Sigmoid colon (tissue), 7 donors: Measurements from ENCODE around the gene TIGD6. TPM values are rescaled to one million over a fixed set of nuclear protein-coding genes. Genes with fewer than 3 reads are reported as not detected.
A peak's percentile ranks its signal among the peaks of the same experiment; 100 is the strongest.

Experiments
- DNase-seq: peaks from one replicate; pipeline ENCODE4 v3.0.0-alpha.2; 2019
- H3K27ac ChIP-seq, 4 donors: fragments of 200-600 bp; sonication (generic); one replicate each; pipeline ENCODE4 v1.5.1; 2016 to 2019; ENCODE audit warnings: mild to moderate bottlenecking in 1 of 4
- H3K27me3 ChIP-seq, 3 donors: fragments of 200-600 bp; sonication (generic); one replicate each; pipeline ENCODE4 v1.5.1; 2019; ENCODE audit warnings: mild to moderate bottlenecking in 1 of 3
- H3K36me3 ChIP-seq, 4 donors: fragments of 200-600 bp; sonication (generic); one replicate each; pipeline ENCODE4 v1.5.1; 2016 to 2019
- H3K4me1 ChIP-seq, 4 donors: fragments of 200-600 bp; sonication (generic); one replicate each; pipeline ENCODE4 v1.5.1; 2017 to 2019
- H3K4me3 ChIP-seq, 4 donors: fragments of 200-600 bp; sonication (generic); one replicate each; pipeline ENCODE4 v1.5.1; 2017 to 2019; ENCODE audit warnings: mild to moderate bottlenecking in 2 of 4, moderate library complexity in 1 of 4
- H3K9me3 ChIP-seq, 4 donors: fragments of 200-600 bp in 3 of 4; sonication (generic) in 3 of 4; one replicate each; pipeline versions ENCODE4 v1.5.1 to v1.6.1; 2013 to 2019
- EP300 ChIP-seq, 4 donors: sonication (generic); formaldehyde crosslinking; IDR thresholded peaks; one replicate each; pipeline ENCODE4 v1.6.1; 2017; ENCODE audit warnings: antibody characterized with exemption in 4 of 4
- POLR2A ChIP-seq, 2 donors: fragments of 450-650 bp; IDR thresholded peaks; one replicate each; pipeline ENCODE4 v1.6.1; 2016; ENCODE audit warnings: antibody characterized with exemption in 2 of 2, mild to moderate bottlenecking in 2 of 2, moderate library complexity in 2 of 2
- POLR2AphosphoS5 ChIP-seq, 4 donors: sonication (generic); formaldehyde crosslinking; IDR thresholded peaks; one replicate each; pipeline ENCODE4 v1.6.1; 2017; ENCODE audit warnings: antibody characterized with exemption in 4 of 4
- WGBS, 2 donors: extraction: QIAGEN DNeasy Blood & Tissue Kit; methylation state at CpG; one replicate each; pipeline ENCODE4 v1.1.7; 2013; 5-methylcytosine and 5-hydroxymethylcytosine counted together
- intact Hi-C: fragments of 100-400 bp; cut with DNase I; formaldehyde crosslinking; loops from one replicate; pipeline ENCODE4 v1.15.1; 2023
- polyA plus RNA-seq, 3 donors: library from polyadenylated mRNA; stranded (reverse); fragments of 200-250 nt; gene quantifications; one replicate each; pipeline ENCODE4 v1.2.3, GENCODE V29; 2013
- total RNA-seq, 4 donors: library from RNA; depleted of rRNA; stranded (reverse); fragments of >200 nt; gene quantifications; one replicate each; pipeline ENCODE4 v1.1.0, GENCODE V29; 2016
- TF ChIP-seq, protein P1 (sequence below), 4 experiments: fragments of 450-650 bp in 3 of 4; fragments of 200-600 bp in 1 of 4; IDR thresholded peaks; one replicate each; pipeline ENCODE4 v1.5.1; 2016 to 2019; ENCODE audit warnings: antibody characterized with exemption in 4 of 4, mild to moderate bottlenecking in 3 of 4, moderate library complexity in 2 of 4
- donor health status: healthy with polysubstance abuse.
- donor health status: Bipolar disorder and iron deficiency.
- donor health status: healthy.

The TIGD6 gene
- total and polyA plus RNA-seq, 7 donors: 0.60 to 11.4 (median 2.4) TPM

DNA sequence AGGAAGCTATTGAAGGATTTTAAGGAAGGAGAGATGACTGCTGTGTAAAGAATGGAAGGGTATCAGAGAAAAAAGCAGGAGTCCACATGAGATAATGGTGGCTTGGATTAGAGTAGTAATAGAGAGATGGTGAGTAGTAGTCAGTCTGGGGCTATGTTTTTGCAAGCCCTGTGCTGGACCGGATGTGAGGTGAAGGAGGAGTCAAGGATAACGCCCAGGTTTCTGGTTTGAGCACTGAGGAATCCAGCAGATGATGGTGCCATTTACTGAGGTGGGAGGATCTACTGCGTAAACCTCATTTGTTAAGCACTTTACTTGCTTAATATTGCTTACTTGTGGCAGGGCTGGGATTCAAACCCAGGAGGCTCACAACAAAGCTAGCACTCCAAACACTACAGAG, 1.1 kb downstream of the TIGD6 start:
- DNase-seq: no peak
- H3K27ac ChIP-seq: peak overlapping the region; percentile 92 to 97 (median 95)
- peaks cover 0 to 43% (median 28%) of the 10 kb centered on the region in 4 donors for H3K4me1 ChIP-seq
- TF ChIP-seq POLR2AphosphoS5 (IDR thresholded peaks at IDR 0.05): no peak
- no peak for TF ChIP-seq POLR2A (IDR thresholded peaks at IDR 0.05)
- TF ChIP-seq, protein P1, sequence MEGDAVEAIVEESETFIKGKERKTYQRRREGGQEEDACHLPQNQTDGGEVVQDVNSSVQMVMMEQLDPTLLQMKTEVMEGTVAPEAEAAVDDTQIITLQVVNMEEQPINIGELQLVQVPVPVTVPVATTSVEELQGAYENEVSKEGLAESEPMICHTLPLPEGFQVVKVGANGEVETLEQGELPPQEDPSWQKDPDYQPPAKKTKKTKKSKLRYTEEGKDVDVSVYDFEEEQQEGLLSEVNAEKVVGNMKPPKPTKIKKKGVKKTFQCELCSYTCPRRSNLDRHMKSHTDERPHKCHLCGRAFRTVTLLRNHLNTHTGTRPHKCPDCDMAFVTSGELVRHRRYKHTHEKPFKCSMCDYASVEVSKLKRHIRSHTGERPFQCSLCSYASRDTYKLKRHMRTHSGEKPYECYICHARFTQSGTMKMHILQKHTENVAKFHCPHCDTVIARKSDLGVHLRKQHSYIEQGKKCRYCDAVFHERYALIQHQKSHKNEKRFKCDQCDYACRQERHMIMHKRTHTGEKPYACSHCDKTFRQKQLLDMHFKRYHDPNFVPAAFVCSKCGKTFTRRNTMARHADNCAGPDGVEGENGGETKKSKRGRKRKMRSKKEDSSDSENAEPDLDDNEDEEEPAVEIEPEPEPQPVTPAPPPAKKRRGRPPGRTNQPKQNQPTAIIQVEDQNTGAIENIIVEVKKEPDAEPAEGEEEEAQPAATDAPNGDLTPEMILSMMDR (IDR thresholded peaks at IDR 0.05): no peak
- TF ChIP-seq EP300 (IDR thresholded peaks at IDR 0.05): no peak
- peak overlapping the region in 2 of 4 donors; percentile 87 to 98 for H3K4me3 ChIP-seq
- H3K27me3 ChIP-seq: no peaks in the 10 kb centered on the region
- no peaks in the 10 kb centered on the region for H3K9me3 ChIP-seq
- 67 to 87% methylated on average over 3 of the region's 3 CpGs for WGBS, 2 donors
- peaks cover 0 to 23% (median 2%) of the 10 kb centered on the region in 4 donors for H3K36me3 ChIP-seq
- intact Hi-C loops: loop anchor here (10.0 kb wide), 1 partner anchor 275 kb away; no protein-coding TSS in a partner anchor

DNA sequence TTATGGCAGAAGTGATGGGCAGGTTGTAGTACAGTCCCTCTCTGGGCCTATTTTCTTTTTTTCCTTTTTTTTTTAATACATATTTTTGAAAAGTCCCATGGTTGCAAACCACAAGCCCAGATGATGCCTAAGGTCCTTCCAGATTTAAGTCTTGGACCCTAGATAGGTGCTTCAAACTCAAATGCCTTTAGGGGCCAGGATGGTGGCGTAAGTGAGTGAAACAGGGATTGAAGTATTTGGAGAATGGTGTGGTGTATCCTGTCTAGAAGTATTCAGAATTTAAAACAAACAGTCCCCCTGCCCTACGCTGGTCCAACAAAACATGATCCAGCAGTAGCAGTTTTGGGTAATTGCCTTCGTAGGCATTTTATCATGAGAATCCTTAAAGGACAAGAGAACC, 2.2 kb downstream of the TIGD6 start:
- intact Hi-C loops: loop anchor here (10.0 kb wide), 1 partner anchor 273 kb away; no protein-coding TSS in a partner anchor
- DNase-seq: no peak
- Histone ChIP-seq H3K4me1 (peaks cover 0 to 42% (median 28%) of the 10 kb centered on the region in 4 donors), H3K9me3 (no peaks in the 10 kb centered on the region), H3K4me3 (no peak overlapping the region), H3K27me3 (no peaks in the 10 kb centered on the region), H3K27ac (no peak overlapping the region), H3K36me3 (peaks cover 0 to 15% (median 0%) of the 10 kb centered on the region in 4 donors)
- 97 to 98% methylated on average over 3 of the region's 3 CpGs for WGBS, 2 donors
- TF ChIP-seq POLR2A (IDR thresholded peaks at IDR 0.05): no peak
- no peak for TF ChIP-seq POLR2AphosphoS5 (IDR thresholded peaks at IDR 0.05)
- TF ChIP-seq, protein P1 (IDR thresholded peaks at IDR 0.05): no peak
- TF ChIP-seq EP300 (IDR thresholded peaks at IDR 0.05): no peak

DNA sequence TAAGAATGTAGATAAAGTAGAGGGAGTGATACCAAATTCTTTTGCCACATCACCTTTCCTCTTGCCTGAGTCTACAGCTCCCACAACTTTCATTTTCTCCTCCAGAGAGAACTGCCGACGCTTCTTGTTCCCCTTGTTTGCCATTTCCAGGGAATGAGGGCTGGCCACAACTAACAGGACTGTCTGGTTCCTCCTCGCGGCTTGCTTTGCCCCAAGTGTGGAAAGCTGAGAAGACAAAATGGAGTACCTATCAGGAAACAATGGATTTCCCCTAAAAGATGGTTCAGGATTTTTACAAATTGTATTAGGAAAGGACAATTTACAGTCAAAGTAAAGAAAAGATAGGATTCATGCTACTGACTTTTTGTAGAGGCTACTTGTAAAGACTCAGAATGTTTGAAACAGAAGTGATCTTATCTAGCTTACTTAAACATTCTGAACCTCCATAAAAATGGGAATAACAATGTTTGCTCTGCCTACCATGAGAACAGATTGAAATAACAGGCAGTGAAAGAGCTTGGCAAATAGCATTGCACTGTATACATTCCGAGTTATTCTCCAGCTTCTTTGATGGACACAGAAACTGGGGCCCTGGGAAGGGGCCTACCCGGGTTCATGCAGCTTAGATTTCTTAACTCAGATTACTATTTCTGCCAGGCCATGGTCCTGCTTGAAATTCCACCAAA, 4.1 kb downstream of the TIGD6 start:
- H3K36me3 ChIP-seq: peaks cover 0 to 15% (median 0%) of the 10 kb centered on the region in 4 donors
- intact Hi-C loops: loop anchor here (10.0 kb wide), 1 partner anchor 272 kb away; no protein-coding TSS in a partner anchor
- DNase-seq: no peak
- H3K27ac ChIP-seq: no peak overlapping the region
- no peak for TF ChIP-seq EP300 (IDR thresholded peaks at IDR 0.05)
- no peak for TF ChIP-seq POLR2A (IDR thresholded peaks at IDR 0.05)
- TF ChIP-seq, protein P1 (IDR thresholded peaks at IDR 0.05): no peak
- no peak for TF ChIP-seq POLR2AphosphoS5 (IDR thresholded peaks at IDR 0.05)
- no peaks in the 10 kb centered on the region for H3K27me3 ChIP-seq
- peaks cover 0 to 23% (median 10%) of the 10 kb centered on the region in 4 donors for H3K4me1 ChIP-seq
- no peaks in the 10 kb centered on the region for H3K9me3 ChIP-seq
- no peak overlapping the region for H3K4me3 ChIP-seq
- WGBS, 2 donors: 19 to 64% methylated on average over 6 of the region's 6 CpGs

DNA sequence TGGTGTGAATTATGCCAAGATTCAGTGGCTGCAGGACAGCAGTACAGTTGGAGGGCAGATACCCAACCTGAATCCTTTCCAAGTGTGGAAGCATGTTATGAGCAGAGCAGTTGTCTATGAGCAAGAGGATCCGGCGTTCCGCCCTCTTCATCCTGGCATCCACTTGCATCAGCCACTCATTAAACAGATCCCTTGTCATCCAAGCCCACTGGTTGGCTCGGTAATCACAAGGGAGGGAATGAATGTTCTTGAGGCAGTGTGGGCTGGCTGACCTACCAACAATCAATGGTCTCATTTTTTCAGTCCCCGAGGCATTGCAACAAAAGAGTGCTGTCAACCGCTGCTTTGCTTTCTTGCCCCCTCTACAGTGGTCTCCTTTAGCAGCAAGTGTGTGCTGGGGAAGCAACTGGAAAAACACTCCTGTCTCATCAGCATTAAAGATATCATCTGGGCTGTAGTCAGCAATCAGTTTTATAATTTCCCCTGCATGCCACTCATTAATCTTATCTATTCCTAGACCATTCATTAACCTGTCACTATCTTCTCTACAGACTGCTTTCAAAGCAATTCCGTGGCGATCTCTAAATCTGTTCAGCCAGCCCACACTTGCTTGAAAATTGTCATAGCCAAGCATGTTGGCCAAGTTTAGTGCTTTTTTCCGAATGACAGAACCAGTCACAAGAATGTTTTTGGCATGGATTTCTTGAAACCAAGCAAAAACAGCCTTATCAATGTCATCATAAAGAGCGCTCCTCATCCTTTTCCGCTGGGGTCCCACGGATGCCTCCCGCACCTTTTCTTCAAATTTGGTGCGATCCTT, 4.9 kb downstream of the TIGD6 start:
- 92 to 93% methylated on average over 14 of the region's 14 CpGs for WGBS, 2 donors
- peaks cover 0 to 15% (median 0%) of the 10 kb centered on the region in 4 donors for H3K36me3 ChIP-seq
- no peak overlapping the region for H3K27ac ChIP-seq
- TF ChIP-seq POLR2A (IDR thresholded peaks at IDR 0.05): no peak
- TF ChIP-seq, protein P1 (IDR thresholded peaks at IDR 0.05): no peak
- TF ChIP-seq EP300 (IDR thresholded peaks at IDR 0.05): no peak
- TF ChIP-seq POLR2AphosphoS5 (IDR thresholded peaks at IDR 0.05): no peak
- H3K27me3 ChIP-seq: no peaks in the 10 kb centered on the region
- DNase-seq: no peak
- H3K9me3 ChIP-seq: no peaks in the 10 kb centered on the region
- intact Hi-C loops: loop anchor here (10.0 kb wide), 1 partner anchor 271 kb away; no protein-coding TSS in a partner anchor
- no peak overlapping the region for H3K4me3 ChIP-seq
- H3K4me1 ChIP-seq: peaks cover 0 to 20% (median 10%) of the 10 kb centered on the region in 4 donors
